Measurements from ENCODE around the gene MEGF11.
"Not testable (repeated sequence)": the region's sequence is repeated elsewhere in the genome, so short reads cannot be mapped to it uniquely, and the experiment has no call there.

Gene MEGF11

DNA sequence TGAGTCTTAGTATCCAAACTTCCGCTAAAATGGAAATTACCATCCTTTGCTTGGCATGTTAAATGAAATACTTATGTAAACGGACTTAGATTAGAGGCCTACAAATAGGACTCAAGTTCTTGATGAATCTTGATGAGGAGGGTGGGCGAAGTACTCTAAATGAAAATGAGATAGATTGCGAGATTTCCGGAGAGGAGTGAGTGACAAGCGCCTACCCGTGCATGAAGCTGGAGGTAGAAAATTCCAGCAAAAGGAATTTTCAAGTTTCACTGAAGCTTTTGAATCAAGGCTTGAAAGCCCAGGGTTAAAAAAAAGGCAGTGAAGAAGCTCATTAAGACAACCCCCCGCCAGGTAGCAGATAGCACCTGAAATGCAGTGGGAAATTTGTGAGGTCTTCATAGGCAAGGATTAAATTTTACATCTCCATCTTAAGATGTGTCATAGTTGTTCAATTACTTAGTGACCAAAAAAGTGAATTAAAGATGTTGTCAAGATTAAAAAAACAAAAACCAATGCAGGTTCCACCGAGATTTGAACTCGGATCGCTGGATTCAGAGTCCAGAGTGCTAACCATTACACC, 384.9 kb downstream of the MEGF11 start:
- TF ChIP-seq EZH2phosphoT487 (conservative IDR thresholded peaks at IDR 0.05; ENCODE audit: low read length): no peak
- TF ChIP-seq, protein P1, sequence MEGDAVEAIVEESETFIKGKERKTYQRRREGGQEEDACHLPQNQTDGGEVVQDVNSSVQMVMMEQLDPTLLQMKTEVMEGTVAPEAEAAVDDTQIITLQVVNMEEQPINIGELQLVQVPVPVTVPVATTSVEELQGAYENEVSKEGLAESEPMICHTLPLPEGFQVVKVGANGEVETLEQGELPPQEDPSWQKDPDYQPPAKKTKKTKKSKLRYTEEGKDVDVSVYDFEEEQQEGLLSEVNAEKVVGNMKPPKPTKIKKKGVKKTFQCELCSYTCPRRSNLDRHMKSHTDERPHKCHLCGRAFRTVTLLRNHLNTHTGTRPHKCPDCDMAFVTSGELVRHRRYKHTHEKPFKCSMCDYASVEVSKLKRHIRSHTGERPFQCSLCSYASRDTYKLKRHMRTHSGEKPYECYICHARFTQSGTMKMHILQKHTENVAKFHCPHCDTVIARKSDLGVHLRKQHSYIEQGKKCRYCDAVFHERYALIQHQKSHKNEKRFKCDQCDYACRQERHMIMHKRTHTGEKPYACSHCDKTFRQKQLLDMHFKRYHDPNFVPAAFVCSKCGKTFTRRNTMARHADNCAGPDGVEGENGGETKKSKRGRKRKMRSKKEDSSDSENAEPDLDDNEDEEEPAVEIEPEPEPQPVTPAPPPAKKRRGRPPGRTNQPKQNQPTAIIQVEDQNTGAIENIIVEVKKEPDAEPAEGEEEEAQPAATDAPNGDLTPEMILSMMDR (IDR thresholded peaks at IDR 0.05; ENCODE audit: insufficient read depth, low read length, poor library complexity, severe bottlenecking): no peak
- H4K20me1 ChIP-seq (ENCODE audit: low read depth, low read length): peaks cover 16% of the 10 kb centered on the region
- peaks cover 42% of the 10 kb centered on the region for H3K79me2 ChIP-seq (ENCODE audit: insufficient read depth, low read length)
- H3F3A ChIP-seq (ENCODE audit: insufficient read depth): peaks cover 4% of the 10 kb centered on the region; the same call in 1 of the 2 replicates
- peak overlapping the region; percentile 49 for H2AFZ ChIP-seq (ENCODE audit: low read depth, low read length, severe bottlenecking)
- H3K4me2 ChIP-seq (ENCODE audit: low read depth, low read length, poor library complexity, severe bottlenecking): peak overlapping the region; percentile 98
- H3K36me3 ChIP-seq (ENCODE audit: low read length): no peaks in the 10 kb centered on the region; the same call in 1 of the 2 replicates
- no peaks in the 10 kb centered on the region for H3K27me3 ChIP-seq (ENCODE audit: low read length)
- H3K9ac ChIP-seq (ENCODE audit: low read length): peak overlapping the region; percentile 90
- no peaks in the 10 kb centered on the region for H3K9me3 ChIP-seq (ENCODE audit: insufficient read depth, low read length)
- H3K4me3 ChIP-seq (ENCODE audit: insufficient read depth, low read length, poor library complexity, severe bottlenecking): peak overlapping the region; percentile 95
- peak overlapping the region; percentile 77 for H3K27ac ChIP-seq (ENCODE audit: low read depth, low read length)
- H3K9me2 ChIP-seq (replicated peaks; ENCODE audit: insufficient read depth, low read length): no peaks in the 10 kb centered on the region

DNA sequence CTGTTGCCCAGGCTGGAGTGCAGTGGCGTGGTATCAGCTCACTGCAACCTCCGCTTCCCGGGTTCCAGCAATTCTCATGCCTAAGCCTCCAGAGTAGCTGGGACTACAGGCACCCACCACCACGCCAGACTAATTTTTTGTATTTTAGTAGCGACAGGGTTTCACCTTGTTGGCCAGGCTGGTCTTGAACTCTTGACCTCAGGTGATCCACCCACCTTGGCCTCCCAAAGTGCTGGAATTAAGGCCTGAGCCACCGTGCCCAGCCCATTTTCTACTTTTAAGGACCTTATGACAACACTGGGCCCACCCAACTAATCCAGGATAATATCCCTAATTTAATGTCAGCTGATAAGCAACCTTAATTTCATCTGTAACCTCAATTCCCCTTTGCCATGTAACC, 385.6 kb downstream of the MEGF11 start:
- not testable (repeated sequence) for H3K9me3 ChIP-seq (ENCODE audit: insufficient read depth, low read length); H3K9ac ChIP-seq (ENCODE audit: low read length); H3K9me2 ChIP-seq (replicated peaks; ENCODE audit: insufficient read depth, low read length); H3K36me3 ChIP-seq (ENCODE audit: low read length); H3K4me2 ChIP-seq (ENCODE audit: low read depth, low read length, poor library complexity, severe bottlenecking); H3K27me3 ChIP-seq (ENCODE audit: low read length); H2AFZ ChIP-seq (ENCODE audit: low read depth, low read length, severe bottlenecking); H3K27ac ChIP-seq (ENCODE audit: low read depth, low read length); H3K4me3 ChIP-seq (ENCODE audit: insufficient read depth, low read length, poor library complexity, severe bottlenecking); H3F3A ChIP-seq (ENCODE audit: insufficient read depth)
- peaks cover 11% of the 10 kb centered on the region for H4K20me1 ChIP-seq (ENCODE audit: low read depth, low read length)
- peaks cover 35% of the 10 kb centered on the region for H3K79me2 ChIP-seq (ENCODE audit: insufficient read depth, low read length)

DNA sequence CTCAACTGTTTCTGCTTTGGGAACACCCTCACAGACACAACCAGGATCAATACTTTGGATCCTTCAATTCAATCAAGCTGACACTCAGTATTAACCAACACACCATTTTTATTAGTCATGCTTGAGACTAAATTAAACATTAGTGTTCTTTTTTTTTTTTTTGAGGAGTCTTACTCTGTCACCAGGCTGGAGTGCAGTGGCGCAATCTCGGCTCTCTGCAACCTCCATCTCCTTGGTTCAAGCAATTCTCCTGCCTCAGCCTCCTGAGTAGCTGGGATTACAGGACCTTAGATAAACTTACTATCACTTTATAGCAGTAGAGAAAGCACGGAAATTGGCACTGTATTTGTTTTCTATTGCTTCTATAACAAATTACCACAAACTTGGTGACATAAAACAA, 386.3 kb downstream of the MEGF11 start:
- Histone ChIP-seq H3K4me3 (ENCODE audit: insufficient read depth, low read length, poor library complexity, severe bottlenecking) (no peak overlapping the region), H3K9me3 (ENCODE audit: insufficient read depth, low read length) (no peaks in the 10 kb centered on the region), H3K4me2 (ENCODE audit: low read depth, low read length, poor library complexity, severe bottlenecking) (no peak overlapping the region), H3F3A (ENCODE audit: insufficient read depth) (peaks cover 10% of the 10 kb centered on the region; the same call in 1 of the 2 replicates), H3K27ac (ENCODE audit: low read depth, low read length) (no peak overlapping the region), H3K27me3 (ENCODE audit: low read length) (no peaks in the 10 kb centered on the region), H3K79me2 (ENCODE audit: insufficient read depth, low read length) (peaks cover 28% of the 10 kb centered on the region), H2AFZ (ENCODE audit: low read depth, low read length, severe bottlenecking) (no peak overlapping the region), H3K36me3 (ENCODE audit: low read length) (no peaks in the 10 kb centered on the region), H4K20me1 (ENCODE audit: low read depth, low read length) (peaks cover 8% of the 10 kb centered on the region), H3K9ac (ENCODE audit: low read length) (no peak overlapping the region), H3K9me2 (replicated peaks; ENCODE audit: insufficient read depth, low read length) (no peaks in the 10 kb centered on the region)
- TF ChIP-seq, protein P1 (IDR thresholded peaks at IDR 0.05; ENCODE audit: insufficient read depth, low read length, poor library complexity, severe bottlenecking): no peak
- no peak for TF ChIP-seq EZH2phosphoT487 (conservative IDR thresholded peaks at IDR 0.05; ENCODE audit: low read length)

DNA sequence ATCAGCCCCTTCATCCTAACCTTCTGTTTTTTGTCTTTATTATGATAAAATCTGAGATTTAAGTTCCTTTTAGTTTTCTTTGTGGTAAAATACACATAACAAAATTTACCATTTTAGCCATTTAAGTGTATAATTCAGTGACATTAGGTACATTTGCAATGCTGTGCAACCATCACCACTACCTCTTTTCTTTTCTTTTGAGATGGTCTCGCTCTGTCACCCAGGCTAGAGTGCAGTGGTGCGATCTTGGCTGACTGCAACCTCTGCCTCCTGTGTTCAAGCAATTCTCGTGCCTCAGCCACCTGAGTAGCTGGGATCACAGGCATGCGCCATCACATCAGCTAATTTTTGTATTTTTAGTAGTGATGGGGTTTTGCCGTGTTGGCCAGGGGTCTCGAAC, 390.4 kb downstream of the MEGF11 start:
- Histone ChIP-seq H4K20me1 (ENCODE audit: low read depth, low read length) (no peaks in the 10 kb centered on the region), H3F3A (ENCODE audit: insufficient read depth) (peaks cover 6% of the 10 kb centered on the region; the same call in 1 of the 2 replicates), H3K4me2 (ENCODE audit: low read depth, low read length, poor library complexity, severe bottlenecking) (peak overlapping the region; percentile 25), H3K4me3 (ENCODE audit: insufficient read depth, low read length, poor library complexity, severe bottlenecking) (no peak overlapping the region), H3K79me2 (ENCODE audit: insufficient read depth, low read length) (no peaks in the 10 kb centered on the region), H2AFZ (ENCODE audit: low read depth, low read length, severe bottlenecking) (peak overlapping the region; percentile 42), H3K9me3 (ENCODE audit: insufficient read depth, low read length) (no peaks in the 10 kb centered on the region), H3K36me3 (ENCODE audit: low read length) (no peaks in the 10 kb centered on the region), H3K27me3 (ENCODE audit: low read length) (no peaks in the 10 kb centered on the region), H3K9me2 (replicated peaks; ENCODE audit: insufficient read depth, low read length) (no peaks in the 10 kb centered on the region), H3K9ac (ENCODE audit: low read length) (no peak overlapping the region), H3K27ac (ENCODE audit: low read depth, low read length) (no peak overlapping the region)
- TF ChIP-seq, protein P1 (IDR thresholded peaks at IDR 0.05; ENCODE audit: insufficient read depth, low read length, poor library complexity, severe bottlenecking): no peak
- no peak for TF ChIP-seq EZH2phosphoT487 (conservative IDR thresholded peaks at IDR 0.05; ENCODE audit: low read length)
